Urothelium cell line (cell line): ENCODE results near the gene ARHGEF38.

Source experiments
- DNase-seq: peaks from one replicate; pipeline ENCODE4 v3.0.0; 2011; ENCODE audit warnings: low spot score, mixed read lengths
- FAIRE-seq: peaks from 2 replicates; lab custom pipeline; 2011; peaks lifted over from hg19 to GRCh38; lab: Jason Lieb, UNC

The ARHGEF38 gene

GRCh38 chr4:105556206-105556605 is 3.8 kb downstream of the ARHGEF38 start:
- FAIRE-seq (no peak), DNase-seq (no peak)

GRCh38 chr4:105558277-105558676 is 5.9 kb downstream of the ARHGEF38 start:
- DNase-seq (no peak), FAIRE-seq (no peak)

GRCh38 chr4:105560421-105560848 is 8.0 kb downstream of the ARHGEF38 start:
- DNase-seq (no peak), FAIRE-seq (no peak)

- DNase-seq (no peak), FAIRE-seq (no peak)
Observed at GRCh38 chr4:105563352-105563751, 10.9 kb downstream of the ARHGEF38 start.

GRCh38 chr4:105568584-105568983 is 16.2 kb downstream of the ARHGEF38 start:
- DNase-seq (no peak), FAIRE-seq (no peak)

GRCh38 chr4:105569057-105569865 is 16.8 kb downstream of the ARHGEF38 start:
- FAIRE-seq: no peak
- no peak for DNase-seq

GRCh38 chr4:105569866-105570236 is 17.4 kb downstream of the ARHGEF38 start:
- no peak for FAIRE-seq
- DNase-seq: no peak

GRCh38 chr4:105572296-105572695 is 19.9 kb downstream of the ARHGEF38 start:
- DNase-seq (no peak), FAIRE-seq (no peak)

- no peak for DNase-seq
- FAIRE-seq: no peak
Observed at GRCh38 chr4:105586638-105587328, 34.4 kb downstream of the ARHGEF38 start.

GRCh38 chr4:105587841-105588240 is 35.4 kb downstream of the ARHGEF38 start:
- FAIRE-seq: no peak
- no peak for DNase-seq

GRCh38 chr4:105588252-105588651 is 35.8 kb downstream of the ARHGEF38 start:
- no peak for FAIRE-seq
- DNase-seq: no peak

- no peak for FAIRE-seq
Observed at GRCh38 chr4:105591573-105591972, 39.2 kb downstream of the ARHGEF38 start.

GRCh38 chr4:105594099-105595010 is 41.9 kb downstream of the ARHGEF38 start:
- DNase-seq: no peak

More at GRCh38 chr4:105591573-105591972, 39.2 kb downstream of the ARHGEF38 start:
- DNase-seq: no peak

GRCh38 chr4:105596684-105597083 is 44.3 kb downstream of the ARHGEF38 start:
- DNase-seq (no peak), FAIRE-seq (no peak)

More at GRCh38 chr4:105594099-105595010, 41.9 kb downstream of the ARHGEF38 start:
- FAIRE-seq: no peak

GRCh38 chr4:105598052-105598451 is 45.6 kb downstream of the ARHGEF38 start:
- FAIRE-seq (no peak), DNase-seq (no peak)

- FAIRE-seq (no peak), DNase-seq (no peak)
Observed at GRCh38 chr4:105598787-105599186, 46.4 kb downstream of the ARHGEF38 start.

- no peak for FAIRE-seq
- no peak for DNase-seq
Observed at GRCh38 chr4:105599482-105599881, 47.1 kb downstream of the ARHGEF38 start.

- DNase-seq (no peak), FAIRE-seq (no peak)
Observed at GRCh38 chr4:105599932-105600655, 47.7 kb downstream of the ARHGEF38 start.

GRCh38 chr4:105600951-105601350 is 48.5 kb downstream of the ARHGEF38 start:
- FAIRE-seq (no peak), DNase-seq (no peak)

- FAIRE-seq (no peak), DNase-seq (no peak)
Observed at GRCh38 chr4:105601406-105601805, 49.0 kb downstream of the ARHGEF38 start.
